ENCODE measurements around the gene LRCH3. TPM values are rescaled to one million over a fixed set of nuclear protein-coding genes. Genes with fewer than 3 reads are reported as not detected.
A peak's percentile ranks its signal among the peaks of the same experiment; 100 is the strongest.

LRCH3 gene
- total and polyA plus RNA-seq, 2 of the 13 experiments (the other 11 are each of a cell fraction or from before 2014, with no cell fraction given) = 25.5 to 103 TPM

DNA sequence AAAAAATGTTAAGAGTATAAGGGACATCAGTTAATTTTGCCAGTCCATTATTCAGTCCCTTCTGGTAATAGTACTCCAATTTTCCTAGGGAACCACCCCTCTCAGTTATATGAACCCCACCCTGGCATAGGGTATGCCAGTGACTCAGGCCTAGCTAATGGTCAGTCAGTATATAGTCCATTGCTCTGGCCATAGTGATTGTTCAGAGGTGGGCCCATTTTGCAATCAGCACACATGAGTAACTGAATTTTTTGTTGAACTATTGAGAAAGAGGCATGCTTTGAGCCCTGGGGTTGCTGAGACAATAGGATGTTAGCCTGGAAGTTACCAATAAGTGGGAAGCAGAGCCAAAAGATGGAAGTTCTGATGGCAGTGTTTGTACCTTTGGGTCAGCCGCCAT, 4.1 kb downstream of the LRCH3 start (continued):
- TF ChIP-seq, protein P1, sequence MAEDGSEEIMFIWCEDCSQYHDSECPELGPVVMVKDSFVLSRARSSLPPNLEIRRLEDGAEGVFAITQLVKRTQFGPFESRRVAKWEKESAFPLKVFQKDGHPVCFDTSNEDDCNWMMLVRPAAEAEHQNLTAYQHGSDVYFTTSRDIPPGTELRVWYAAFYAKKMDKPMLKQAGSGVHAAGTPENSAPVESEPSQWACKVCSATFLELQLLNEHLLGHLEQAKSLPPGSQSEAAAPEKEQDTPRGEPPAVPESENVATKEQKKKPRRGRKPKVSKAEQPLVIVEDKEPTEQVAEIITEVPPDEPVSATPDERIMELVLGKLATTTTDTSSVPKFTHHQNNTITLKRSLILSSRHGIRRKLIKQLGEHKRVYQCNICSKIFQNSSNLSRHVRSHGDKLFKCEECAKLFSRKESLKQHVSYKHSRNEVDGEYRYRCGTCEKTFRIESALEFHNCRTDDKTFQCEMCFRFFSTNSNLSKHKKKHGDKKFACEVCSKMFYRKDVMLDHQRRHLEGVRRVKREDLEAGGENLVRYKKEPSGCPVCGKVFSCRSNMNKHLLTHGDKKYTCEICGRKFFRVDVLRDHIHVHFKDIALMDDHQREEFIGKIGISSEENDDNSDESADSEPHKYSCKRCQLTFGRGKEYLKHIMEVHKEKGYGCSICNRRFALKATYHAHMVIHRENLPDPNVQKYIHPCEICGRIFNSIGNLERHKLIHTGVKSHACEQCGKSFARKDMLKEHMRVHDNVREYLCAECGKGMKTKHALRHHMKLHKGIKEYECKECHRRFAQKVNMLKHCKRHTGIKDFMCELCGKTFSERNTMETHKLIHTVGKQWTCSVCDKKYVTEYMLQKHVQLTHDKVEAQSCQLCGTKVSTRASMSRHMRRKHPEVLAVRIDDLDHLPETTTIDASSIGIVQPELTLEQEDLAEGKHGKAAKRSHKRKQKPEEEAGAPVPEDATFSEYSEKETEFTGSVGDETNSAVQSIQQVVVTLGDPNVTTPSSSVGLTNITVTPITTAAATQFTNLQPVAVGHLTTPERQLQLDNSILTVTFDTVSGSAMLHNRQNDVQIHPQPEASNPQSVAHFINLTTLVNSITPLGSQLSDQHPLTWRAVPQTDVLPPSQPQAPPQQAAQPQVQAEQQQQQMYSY (CRISPR knock-in tag; IDR thresholded peaks at IDR 0.05) = no peak
- TF ChIP-seq RAD21 (CRISPR knock-in tag; IDR thresholded peaks at IDR 0.05) (peak; percentile 12; the same call in 1 of the 2 replicates), CBX1 (IDR thresholded peaks at IDR 0.05; ENCODE audit: low read depth) (no peak), TAF15 (IDR thresholded peaks at IDR 0.05; ENCODE audit: low read depth, low read length, poor library complexity, severe bottlenecking) (no peak), ZNF550 (CRISPR knock-in tag; IDR thresholded peaks at IDR 0.05; ENCODE audit: borderline replicate concordance) (no peak), NFKBIZ (CRISPR knock-in tag; IDR thresholded peaks at IDR 0.05) (no peak), SP140L (CRISPR knock-in tag; IDR thresholded peaks at IDR 0.05; ENCODE audit: borderline replicate concordance) (no peak), SIX1 (CRISPR knock-in tag; IDR thresholded peaks at IDR 0.05; ENCODE audit: borderline replicate concordance) (no peak), CENPX (CRISPR knock-in tag; IDR thresholded peaks at IDR 0.05) (no peak), ZNF143 (CRISPR knock-in tag; IDR thresholded peaks at IDR 0.05) (no peak), LCORL (IDR thresholded peaks at IDR 0.05) (no peak), LCORL (CRISPR knock-in tag; IDR thresholded peaks at IDR 0.05) (no peak), ZKSCAN8 (CRISPR knock-in tag; IDR thresholded peaks at IDR 0.05; ENCODE audit: borderline replicate concordance) (no peak), SMARCC2 (IDR thresholded peaks at IDR 0.05) (no peak), ZFP62 (CRISPR knock-in tag; IDR thresholded peaks at IDR 0.05) (no peak), ZNF772 (CRISPR knock-in tag; IDR thresholded peaks at IDR 0.05) (no peak), NFATC3 (CRISPR knock-in tag; IDR thresholded peaks at IDR 0.05) (no peak), SAFB2 (CRISPR knock-in tag; IDR thresholded peaks at IDR 0.05; ENCODE audit: borderline replicate concordance, low read depth) (no peak), HNRNPUL1 (IDR thresholded peaks at IDR 0.05; ENCODE audit: low read depth, low read length) (no peak)
- TF ChIP-seq, protein P2, sequence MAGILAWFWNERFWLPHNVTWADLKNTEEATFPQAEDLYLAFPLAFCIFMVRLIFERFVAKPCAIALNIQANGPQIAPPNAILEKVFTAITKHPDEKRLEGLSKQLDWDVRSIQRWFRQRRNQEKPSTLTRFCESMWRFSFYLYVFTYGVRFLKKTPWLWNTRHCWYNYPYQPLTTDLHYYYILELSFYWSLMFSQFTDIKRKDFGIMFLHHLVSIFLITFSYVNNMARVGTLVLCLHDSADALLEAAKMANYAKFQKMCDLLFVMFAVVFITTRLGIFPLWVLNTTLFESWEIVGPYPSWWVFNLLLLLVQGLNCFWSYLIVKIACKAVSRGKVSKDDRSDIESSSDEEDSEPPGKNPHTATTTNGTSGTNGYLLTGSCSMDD (CRISPR knock-in tag; IDR thresholded peaks at IDR 0.05) = no peak
- TF ChIP-seq, protein P3, sequence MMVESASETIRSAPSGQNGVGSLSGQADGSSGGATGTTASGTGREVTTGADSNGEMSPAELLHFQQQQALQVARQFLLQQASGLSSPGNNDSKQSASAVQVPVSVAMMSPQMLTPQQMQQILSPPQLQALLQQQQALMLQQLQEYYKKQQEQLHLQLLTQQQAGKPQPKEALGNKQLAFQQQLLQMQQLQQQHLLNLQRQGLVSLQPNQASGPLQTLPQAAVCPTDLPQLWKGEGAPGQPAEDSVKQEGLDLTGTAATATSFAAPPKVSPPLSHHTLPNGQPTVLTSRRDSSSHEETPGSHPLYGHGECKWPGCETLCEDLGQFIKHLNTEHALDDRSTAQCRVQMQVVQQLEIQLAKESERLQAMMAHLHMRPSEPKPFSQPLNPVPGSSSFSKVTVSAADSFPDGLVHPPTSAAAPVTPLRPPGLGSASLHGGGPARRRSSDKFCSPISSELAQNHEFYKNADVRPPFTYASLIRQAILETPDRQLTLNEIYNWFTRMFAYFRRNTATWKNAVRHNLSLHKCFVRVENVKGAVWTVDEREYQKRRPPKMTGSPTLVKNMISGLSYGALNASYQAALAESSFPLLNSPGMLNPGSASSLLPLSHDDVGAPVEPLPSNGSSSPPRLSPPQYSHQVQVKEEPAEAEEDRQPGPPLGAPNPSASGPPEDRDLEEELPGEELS (CRISPR knock-in tag; IDR thresholded peaks at IDR 0.05) = peak; percentile 22; the same call in 1 of the 2 replicates
- TF ChIP-seq, protein P4, sequence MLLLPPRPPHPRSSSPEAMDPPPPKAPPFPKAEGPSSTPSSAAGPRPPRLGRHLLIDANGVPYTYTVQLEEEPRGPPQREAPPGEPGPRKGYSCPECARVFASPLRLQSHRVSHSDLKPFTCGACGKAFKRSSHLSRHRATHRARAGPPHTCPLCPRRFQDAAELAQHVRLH (CRISPR knock-in tag; IDR thresholded peaks at IDR 0.05; ENCODE audit: borderline replicate concordance, low read depth) = 0 out of 2 replicates have a peak, but pooled peaks have one; percentile 29
- TF ChIP-seq, protein P5, sequence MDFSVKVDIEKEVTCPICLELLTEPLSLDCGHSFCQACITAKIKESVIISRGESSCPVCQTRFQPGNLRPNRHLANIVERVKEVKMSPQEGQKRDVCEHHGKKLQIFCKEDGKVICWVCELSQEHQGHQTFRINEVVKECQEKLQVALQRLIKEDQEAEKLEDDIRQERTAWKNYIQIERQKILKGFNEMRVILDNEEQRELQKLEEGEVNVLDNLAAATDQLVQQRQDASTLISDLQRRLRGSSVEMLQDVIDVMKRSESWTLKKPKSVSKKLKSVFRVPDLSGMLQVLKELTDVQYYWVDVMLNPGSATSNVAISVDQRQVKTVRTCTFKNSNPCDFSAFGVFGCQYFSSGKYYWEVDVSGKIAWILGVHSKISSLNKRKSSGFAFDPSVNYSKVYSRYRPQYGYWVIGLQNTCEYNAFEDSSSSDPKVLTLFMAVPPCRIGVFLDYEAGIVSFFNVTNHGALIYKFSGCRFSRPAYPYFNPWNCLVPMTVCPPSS (IDR thresholded peaks at IDR 0.05) = no peak
